Thoracic aorta (tissue), 2 donors: ENCODE data around the gene FBXO44. TPM values are rescaled to one million over a fixed set of nuclear protein-coding genes. Genes with fewer than 3 reads are reported as not detected.

ENCODE experiments used
- ATAC-seq: fragments of 150-250 bp; one replicate; pipeline ENCODE4 v1.8.0; 2017; ENCODE audit warnings: low read depth; ENCODE audit not compliant: insufficient number of reproducible peaks, low FRiP score
- DNase-seq: peaks from one replicate; pipeline ENCODE4 v3.0.0-alpha.2; 2020; ENCODE audit warnings: low spot score
- H3K27ac ChIP-seq, 2 donors: fragments of 200-600 bp; sonication (generic); 1 replicate in 1 of 2; 2 replicates in 1 of 2; pipeline ENCODE4 v1.5.1; 2016; ENCODE audit warnings: mild to moderate bottlenecking in 2 of 2, moderate library complexity in 2 of 2
- H3K27me3 ChIP-seq: fragments of 200-600 bp; sonication (generic); replicated peaks from 2 replicates; pipeline ENCODE4 v1.6.0; 2016; ENCODE audit warnings: mild to moderate bottlenecking; ENCODE audit not compliant: insufficient read depth
- H3K36me3 ChIP-seq: fragments of 200-600 bp; sonication (generic); one replicate; pipeline ENCODE4 v1.5.1; 2016
- H3K4me1 ChIP-seq, 2 donors: fragments of 200-600 bp; sonication (generic); 1 replicate in 1 of 2; 2 replicates in 1 of 2; pipeline versions ENCODE4 v1.5.1 to v1.6.0; 2016; ENCODE audit warnings: low read depth in 2 of 2, mild to moderate bottlenecking in 1 of 2; ENCODE audit not compliant: control insufficient read depth in 1 of 2
- H3K4me3 ChIP-seq: fragments of 200-600 bp; sonication (generic); 2 replicates; pipeline ENCODE4 v1.5.1; 2016; ENCODE audit warnings: mild to moderate bottlenecking
- H3K9me3 ChIP-seq: fragments of 200-600 bp; sonication (generic); 2 replicates; pipeline ENCODE4 v1.5.1; 2016
- total RNA-seq, 2 donors: library from RNA; depleted of rRNA; stranded (reverse); fragments of >200 nt; gene quantifications; one replicate each; pipeline versions ENCODE4 v1.1.0 to v1.2.3, GENCODE V29; 2016
- TF ChIP-seq, protein P1 (sequence below): fragments of 200-600 bp; sonication (generic); IDR thresholded peaks from one replicate; pipeline ENCODE4 v1.5.1; 2019; ENCODE audit warnings: antibody characterized with exemption

Gene FBXO44
- total RNA-seq, 2 donors from 2014 or later, result 21.9 to 35.2 TPM

DNA sequence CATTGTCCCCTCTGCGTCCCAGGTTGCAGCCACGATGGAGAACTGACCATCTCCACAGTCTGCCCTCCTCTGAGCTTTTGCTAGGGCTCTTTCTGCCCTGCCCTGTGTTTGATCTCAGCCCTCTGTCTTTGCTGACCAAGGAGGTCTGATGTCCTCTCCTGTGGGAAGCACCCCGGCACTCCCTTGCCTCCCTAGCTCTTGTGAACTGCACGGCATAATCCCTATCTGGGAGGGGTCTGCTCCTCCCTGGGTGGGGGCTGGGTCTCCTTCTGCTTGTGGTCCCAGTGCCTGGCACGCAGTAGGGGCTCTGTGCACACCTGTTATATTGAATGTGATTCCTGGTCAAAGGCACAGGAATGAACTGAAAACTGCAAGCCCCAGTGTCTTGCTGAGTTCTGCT lies 39.2 kb downstream of the FBXO44 start:
- DNase-seq (no peak), ATAC-seq (no peak)
- Histone ChIP-seq H3K27ac (no peak overlapping the region), H3K4me1 (peaks cover 10 to 28% of the 10 kb centered on the region in 2 donors), H3K27me3 (peaks cover 8% of the 10 kb centered on the region), H3K36me3 (no peaks in the 10 kb centered on the region), H3K4me3 (no peak overlapping the region), H3K9me3 (no peaks in the 10 kb centered on the region)
- TF ChIP-seq, protein P1, sequence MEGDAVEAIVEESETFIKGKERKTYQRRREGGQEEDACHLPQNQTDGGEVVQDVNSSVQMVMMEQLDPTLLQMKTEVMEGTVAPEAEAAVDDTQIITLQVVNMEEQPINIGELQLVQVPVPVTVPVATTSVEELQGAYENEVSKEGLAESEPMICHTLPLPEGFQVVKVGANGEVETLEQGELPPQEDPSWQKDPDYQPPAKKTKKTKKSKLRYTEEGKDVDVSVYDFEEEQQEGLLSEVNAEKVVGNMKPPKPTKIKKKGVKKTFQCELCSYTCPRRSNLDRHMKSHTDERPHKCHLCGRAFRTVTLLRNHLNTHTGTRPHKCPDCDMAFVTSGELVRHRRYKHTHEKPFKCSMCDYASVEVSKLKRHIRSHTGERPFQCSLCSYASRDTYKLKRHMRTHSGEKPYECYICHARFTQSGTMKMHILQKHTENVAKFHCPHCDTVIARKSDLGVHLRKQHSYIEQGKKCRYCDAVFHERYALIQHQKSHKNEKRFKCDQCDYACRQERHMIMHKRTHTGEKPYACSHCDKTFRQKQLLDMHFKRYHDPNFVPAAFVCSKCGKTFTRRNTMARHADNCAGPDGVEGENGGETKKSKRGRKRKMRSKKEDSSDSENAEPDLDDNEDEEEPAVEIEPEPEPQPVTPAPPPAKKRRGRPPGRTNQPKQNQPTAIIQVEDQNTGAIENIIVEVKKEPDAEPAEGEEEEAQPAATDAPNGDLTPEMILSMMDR, result no peak

DNA sequence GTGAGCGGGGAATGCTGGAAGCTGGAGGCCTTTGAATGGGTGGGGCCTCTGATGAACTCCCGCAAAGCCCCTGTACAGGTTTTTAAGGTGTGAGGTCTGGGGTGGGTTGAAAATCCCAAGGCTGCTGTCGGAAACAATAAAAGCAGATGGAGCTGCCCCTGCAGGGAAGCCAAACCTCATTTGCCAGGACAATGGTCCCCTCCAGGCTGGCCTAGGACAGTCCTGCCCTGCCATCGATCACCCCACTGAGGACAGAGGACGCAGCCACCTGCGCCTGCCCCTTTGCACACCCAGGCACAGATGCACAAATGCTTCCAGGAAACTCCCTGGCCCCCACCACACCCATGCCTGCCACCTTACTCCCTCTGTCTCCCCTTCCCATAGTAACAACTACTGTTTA lies 41.2 kb downstream of the FBXO44 start:
- H3K4me1 ChIP-seq, result peaks cover 10 to 29% of the 10 kb centered on the region in 2 donors
- no peak overlapping the region for H3K4me3 ChIP-seq
- no peaks in the 10 kb centered on the region for H3K36me3 ChIP-seq
- TF ChIP-seq, protein P1, result no peak
- H3K9me3 ChIP-seq, result no peaks in the 10 kb centered on the region
- ATAC-seq, result no peak
- peaks cover 8% of the 10 kb centered on the region for H3K27me3 ChIP-seq
- DNase-seq, result no peak
- H3K27ac ChIP-seq, result no peak overlapping the region

DNA sequence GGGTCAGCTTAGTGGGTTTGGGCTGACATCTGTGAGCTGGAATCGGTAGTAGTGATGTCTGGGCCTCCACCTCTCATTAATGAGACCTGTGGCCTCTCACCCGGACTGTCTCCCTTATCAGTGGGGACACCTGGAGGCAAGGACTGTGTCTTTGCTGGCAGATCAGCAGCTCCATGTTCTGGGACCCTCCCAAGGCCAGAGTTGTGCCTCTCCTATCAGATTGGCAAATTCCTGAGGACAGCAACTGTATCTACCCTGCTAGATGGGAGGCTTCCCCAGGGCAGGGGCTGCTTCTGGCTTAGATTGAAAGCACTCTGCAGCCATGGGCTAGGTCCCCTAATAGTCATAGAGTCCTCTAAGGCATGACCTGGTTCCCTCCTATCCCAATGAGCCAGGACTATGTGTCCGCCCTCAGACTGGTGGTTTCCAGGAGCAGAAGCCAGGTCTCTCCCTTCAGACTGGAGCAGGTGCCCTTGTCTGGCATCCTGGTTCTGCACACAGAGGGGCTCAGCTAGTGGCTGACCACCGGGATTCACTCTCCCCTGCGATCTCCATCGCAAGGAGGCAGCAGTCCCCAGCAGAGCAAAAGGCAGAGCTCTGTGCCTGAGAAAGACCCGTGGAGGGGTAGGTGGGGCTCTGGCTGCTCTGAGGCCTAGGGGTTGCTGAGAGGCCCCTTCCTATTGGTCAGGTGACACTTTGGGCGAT lies 42.7 kb downstream of the FBXO44 start:
- no peak overlapping the region for H3K4me3 ChIP-seq
- TF ChIP-seq, protein P1, result no peak
- H3K9me3 ChIP-seq, result no peaks in the 10 kb centered on the region
- no peak for DNase-seq
- peaks cover 3% of the 10 kb centered on the region for H3K27me3 ChIP-seq
- H3K27ac ChIP-seq, result no peak overlapping the region
- peaks cover 11 to 30% of the 10 kb centered on the region in 2 donors for H3K4me1 ChIP-seq
- no peaks in the 10 kb centered on the region for H3K36me3 ChIP-seq
- ATAC-seq, result no peak

DNA sequence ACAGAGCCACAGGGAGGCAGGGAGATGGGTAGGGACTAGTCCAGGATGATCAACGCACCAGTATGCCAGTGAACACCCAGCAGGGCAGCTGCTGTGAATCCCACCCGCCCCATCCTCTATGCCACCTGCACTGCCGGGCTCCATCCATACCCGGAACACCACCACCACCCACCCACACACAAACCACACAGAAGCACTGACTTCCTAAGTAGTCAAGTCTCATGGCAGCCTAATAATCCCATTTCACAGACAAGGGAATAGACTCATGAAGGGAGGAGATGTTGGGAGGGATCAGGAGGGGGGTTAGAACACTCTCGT lies 43.2 kb downstream of the FBXO44 start:
- no peaks in the 10 kb centered on the region for H3K27me3 ChIP-seq
- no peaks in the 10 kb centered on the region for H3K9me3 ChIP-seq
- no peak overlapping the region for H3K4me3 ChIP-seq
- TF ChIP-seq, protein P1, result no peak
- H3K4me1 ChIP-seq, result peaks cover 11 to 25% of the 10 kb centered on the region in 2 donors
- no peak overlapping the region for H3K27ac ChIP-seq
- no peak for DNase-seq
- H3K36me3 ChIP-seq, result no peaks in the 10 kb centered on the region
- no peak for ATAC-seq

DNA sequence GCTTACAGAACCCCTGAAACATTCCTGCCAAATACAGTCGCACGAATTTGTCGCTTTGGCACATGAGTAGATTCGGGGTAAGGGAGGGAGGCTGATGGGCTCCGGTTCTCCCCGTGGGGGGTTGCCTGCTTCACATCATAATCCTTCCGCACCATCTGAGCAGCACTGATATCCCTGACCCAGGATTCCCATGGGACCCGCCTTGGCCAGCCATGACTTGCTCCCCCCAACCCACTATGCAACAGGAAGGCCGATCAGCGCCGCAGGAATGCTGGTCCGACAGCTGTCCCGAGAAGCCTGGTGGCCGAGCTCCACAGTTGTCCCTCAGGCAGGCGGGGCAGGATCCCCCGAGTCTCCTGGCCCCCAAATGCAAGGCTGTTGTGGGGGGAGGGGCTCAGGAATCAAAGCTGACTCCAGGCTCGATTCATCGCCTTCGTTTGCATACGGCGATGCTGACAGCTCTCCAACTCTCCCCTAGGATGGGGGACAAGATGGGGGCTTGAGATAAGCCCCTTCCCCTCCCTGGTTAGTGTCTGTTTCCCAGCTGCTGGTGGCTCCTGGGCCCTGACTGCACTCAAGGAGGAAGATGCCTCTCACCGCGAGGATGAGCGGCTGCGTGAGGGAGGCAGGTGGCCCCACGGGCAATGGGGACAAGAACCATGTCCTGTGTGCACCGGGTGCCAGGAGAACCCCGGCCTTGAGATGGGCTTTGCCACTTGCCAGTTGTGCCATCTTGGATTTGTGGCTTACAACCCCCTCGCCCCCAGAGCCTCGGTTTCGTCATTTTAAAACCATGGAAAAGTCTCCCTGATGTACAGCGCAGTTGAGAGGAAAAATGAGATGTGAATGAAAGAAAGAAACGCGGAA lies 46.2 kb downstream of the FBXO44 start:
- DNase-seq, result no peak
- Histone ChIP-seq H3K4me3 (peak overlapping the region; percentile 31), H3K4me1 (peaks cover 5 to 13% of the 10 kb centered on the region in 2 donors), H3K9me3 (no peaks in the 10 kb centered on the region), H3K27ac (no peak overlapping the region), H3K27me3 (no peaks in the 10 kb centered on the region), H3K36me3 (no peaks in the 10 kb centered on the region)
- TF ChIP-seq, protein P1, result no peak
- ATAC-seq, result no peak
